Mesenchymal stem cell (in vitro differentiated cells and primary cell): ENCODE measurements around the gene DLGAP1.

Source experiments
- DNase-seq: peaks from one replicate; pipeline ENCODE4 v3.0.0-alpha.2; 2013
- H2AFZ ChIP-seq: one replicate; pipeline ENCODE4 v1.6.1; 2013; ENCODE audit warnings: low read depth, mild to moderate bottlenecking, control low read depth, inconsistent platforms, low read length, moderate library complexity
- H2AK5ac ChIP-seq: 2 replicates; pipeline ENCODE4 v1.6.1; 2013; ENCODE audit warnings: low read length, moderate library complexity, mild to moderate bottlenecking, inconsistent platforms; ENCODE audit not compliant: severe bottlenecking
- H2BK120ac ChIP-seq: one replicate; pipeline ENCODE4 v1.6.1; 2013; ENCODE audit warnings: low read depth, mild to moderate bottlenecking, inconsistent platforms, low read length, moderate library complexity
- H2BK12ac ChIP-seq, 2 experiments: one replicate each; pipeline ENCODE4 v1.6.1; 2013; ENCODE audit warnings: inconsistent platforms in 2 of 2, low read length in 2 of 2, mild to moderate bottlenecking in 2 of 2, moderate library complexity in 2 of 2, control low read depth in 1 of 2
- H2BK15ac ChIP-seq: one replicate; pipeline ENCODE4 v1.6.1; 2013; ENCODE audit warnings: mild to moderate bottlenecking, low read depth, inconsistent platforms; ENCODE audit not compliant: poor library complexity, severe bottlenecking
- H2BK5ac ChIP-seq: 2 replicates; pipeline ENCODE4 v1.6.1; 2013; ENCODE audit warnings: low read depth, mild to moderate bottlenecking, low read length, control low read depth, inconsistent platforms; ENCODE audit not compliant: poor library complexity, severe bottlenecking
- H3K14ac ChIP-seq, 2 experiments: one replicate each; pipeline ENCODE4 v1.6.1; 2013; ENCODE audit warnings: inconsistent platforms in 2 of 2, low read length in 2 of 2, control low read depth in 1 of 2, mild to moderate bottlenecking in 1 of 2, moderate library complexity in 1 of 2
- H3K18ac ChIP-seq, 2 experiments: one replicate each; pipeline ENCODE4 v1.6.1; 2013; ENCODE audit warnings: inconsistent platforms in 2 of 2, low read length in 2 of 2, control low read depth in 1 of 2, low read depth in 1 of 2, mild to moderate bottlenecking in 1 of 2
- H3K23ac ChIP-seq, 2 experiments: one replicate each; pipeline ENCODE4 v1.6.1; 2013; ENCODE audit warnings: inconsistent platforms in 2 of 2, low read length in 2 of 2, mild to moderate bottlenecking in 2 of 2, moderate library complexity in 2 of 2, control low read depth in 1 of 2
- H3K27ac ChIP-seq: 2 replicates; pipeline ENCODE4 v1.5.1; 2013; ENCODE audit warnings: mild to moderate bottlenecking, moderate library complexity, low read length, control low read depth, inconsistent platforms; ENCODE audit not compliant: poor library complexity, severe bottlenecking
- H3K27me3 ChIP-seq, 2 experiments: 2 replicates each; pipeline versions ENCODE4 v1.6.1 to v1.7.0; 2013; ENCODE audit warnings: low read length in 2 of 2, mild to moderate bottlenecking in 2 of 2, moderate library complexity in 2 of 2, control low read depth in 1 of 2, inconsistent platforms in 1 of 2; ENCODE audit not compliant: control insufficient read depth in 1 of 2, insufficient read depth in 1 of 2
- H3K36me3 ChIP-seq, 2 experiments: 2 replicates each; pipeline versions ENCODE4 v1.6.1 to v1.7.0; 2013; ENCODE audit warnings: low read length in 2 of 2, control low read depth in 1 of 2, inconsistent platforms in 1 of 2, low read depth in 1 of 2, mild to moderate bottlenecking in 1 of 2; ENCODE audit not compliant: insufficient read depth in 2 of 2, control insufficient read depth in 1 of 2
- H3K4ac ChIP-seq, 2 experiments: one replicate each; pipeline ENCODE4 v1.6.1; 2013; ENCODE audit warnings: inconsistent platforms in 2 of 2, low read length in 2 of 2, mild to moderate bottlenecking in 2 of 2, moderate library complexity in 2 of 2, control low read depth in 1 of 2, low read depth in 1 of 2
- H3K4me1 ChIP-seq: 2 replicates; pipeline ENCODE4 v1.6.1; 2013; ENCODE audit warnings: low read depth, low read length, control low read depth; ENCODE audit not compliant: control insufficient read depth, insufficient read depth
- H3K4me2 ChIP-seq: 2 replicates; pipeline ENCODE4 v1.6.1; 2013; ENCODE audit warnings: low read length, mild to moderate bottlenecking, inconsistent platforms; ENCODE audit not compliant: poor library complexity, severe bottlenecking
- H3K4me3 ChIP-seq, 2 experiments: 2 replicates each; pipeline versions ENCODE4 v1.5.1 to v1.7.0; 2013; ENCODE audit warnings: low read length in 2 of 2, mild to moderate bottlenecking in 2 of 2, control low read depth in 1 of 2, low read depth in 1 of 2; ENCODE audit not compliant: insufficient read depth in 1 of 2
- H3K79me1 ChIP-seq: replicated peaks from 2 replicates; pipeline ENCODE4 v1.6.1; 2013; ENCODE audit warnings: mild to moderate bottlenecking, control low read depth, low read length, inconsistent platforms; ENCODE audit not compliant: poor library complexity, severe bottlenecking
- H3K9ac ChIP-seq: 2 replicates; pipeline ENCODE4 v1.7.0; 2013; ENCODE audit warnings: mild to moderate bottlenecking, low read length, moderate library complexity
- H3K9me3 ChIP-seq: 2 replicates; pipeline ENCODE4 v1.7.0; 2013; ENCODE audit warnings: mild to moderate bottlenecking, low read length; ENCODE audit not compliant: control insufficient read depth
- H4K8ac ChIP-seq: one replicate; pipeline ENCODE4 v1.6.1; 2013; ENCODE audit warnings: inconsistent platforms, mild to moderate bottlenecking, low read length, moderate library complexity
- H4K91ac ChIP-seq: one replicate; pipeline ENCODE4 v1.6.1; 2013; ENCODE audit warnings: mild to moderate bottlenecking, low read length, inconsistent platforms
- WGBS: methylation state at CpG from one replicate; pipeline ENCODE4 v1.1.7; 2013; ENCODE audit warnings: mixed read lengths; 5-methylcytosine and 5-hydroxymethylcytosine counted together

The DLGAP1 gene

DNA sequence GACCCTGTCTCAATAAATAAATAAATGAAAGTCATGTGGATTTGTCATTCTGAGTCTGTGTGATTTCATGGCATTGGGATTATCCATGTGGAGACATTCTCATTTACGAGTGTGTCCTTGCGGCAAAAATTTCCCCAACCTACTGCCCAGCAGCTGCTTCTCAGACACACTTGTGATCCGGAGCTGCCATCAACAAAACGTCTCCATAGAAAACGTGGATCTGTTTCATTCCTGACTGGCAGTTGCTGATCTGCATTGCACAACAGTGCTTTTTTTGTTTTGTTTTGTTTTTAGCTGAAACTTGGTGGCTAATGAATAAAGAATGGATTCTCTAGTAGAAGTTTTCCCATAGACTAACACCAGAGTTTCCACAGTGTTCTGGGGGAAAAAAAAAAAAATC is 930.4 kb downstream of the DLGAP1 start:
- Histone ChIP-seq H3K4me2 (no peak overlapping the region), H2BK12ac (no peak overlapping the region), H2AFZ (no peak overlapping the region)

DNA sequence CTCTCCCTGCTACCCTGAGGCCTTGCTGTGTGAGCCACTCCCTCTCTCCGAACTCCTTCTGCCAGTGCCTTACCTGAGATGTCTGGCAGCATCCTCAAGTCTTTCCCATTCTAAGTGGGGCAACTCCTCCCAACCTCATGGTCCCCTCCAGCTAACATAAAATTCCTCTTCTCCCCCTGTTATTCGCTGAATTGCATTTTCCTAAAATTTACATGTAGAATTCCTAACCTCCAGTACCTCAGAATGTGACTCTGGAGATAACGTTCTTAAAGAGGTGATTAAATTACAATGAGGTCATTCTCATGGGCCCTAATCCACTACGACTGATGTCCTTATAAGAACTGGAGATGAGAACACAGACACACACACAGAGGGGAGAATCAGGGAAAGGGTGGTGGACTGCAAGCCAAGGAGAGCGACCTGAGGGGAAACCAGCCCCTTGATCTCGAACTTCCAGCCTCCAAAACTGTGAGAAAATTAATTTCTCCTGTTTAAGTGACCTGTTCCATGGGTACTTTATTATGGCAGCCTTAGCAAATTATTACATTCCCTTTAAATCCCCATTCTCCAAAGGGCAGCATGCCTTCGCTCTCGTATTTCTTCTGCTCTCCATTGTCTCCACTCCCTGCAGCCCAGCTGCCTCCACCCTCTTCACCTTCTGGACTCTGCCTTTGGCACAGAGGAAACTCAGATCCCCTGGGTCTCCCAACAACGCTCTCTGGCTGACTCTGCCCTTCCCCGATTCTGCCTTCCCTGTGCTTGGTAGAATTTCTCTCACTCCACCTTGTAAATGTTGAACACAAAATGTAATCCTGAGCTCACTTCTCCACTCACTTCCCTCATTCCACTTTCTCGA is 934.6 kb downstream of the DLGAP1 start:
- H3K79me1 ChIP-seq = no peaks in the 10 kb centered on the region
- no peaks in the 10 kb centered on the region for H3K27me3 ChIP-seq
- H3K4me2 ChIP-seq = no peak overlapping the region
- H3K9ac ChIP-seq = no peak overlapping the region
- no peak overlapping the region for H3K14ac ChIP-seq
- no peaks in the 10 kb centered on the region for H3K36me3 ChIP-seq
- no peak overlapping the region for H3K4me3 ChIP-seq
- peaks cover 5% of the 10 kb centered on the region for H3K9me3 ChIP-seq
- H3K4me1 ChIP-seq = no peaks in the 10 kb centered on the region
- no peak for DNase-seq
- H3K4ac ChIP-seq = no peak overlapping the region
- 68% methylated on average over 7 of the region's 11 CpGs for WGBS
- no peak overlapping the region for H2AFZ ChIP-seq
- H4K8ac ChIP-seq = no peak overlapping the region
- no peak overlapping the region for H2BK12ac ChIP-seq
- H3K27ac ChIP-seq = no peak overlapping the region
- no peak overlapping the region for H2BK15ac ChIP-seq
- H2BK120ac ChIP-seq = no peak overlapping the region
- H4K91ac ChIP-seq = no peak overlapping the region
- no peak overlapping the region for H2BK5ac ChIP-seq
- H2AK5ac ChIP-seq = no peak overlapping the region
- H3K23ac ChIP-seq = no peak overlapping the region
- H3K18ac ChIP-seq = no peak overlapping the region

More for the DNA sequence above, 930.4 kb downstream of the DLGAP1 start:
- Histone ChIP-seq H3K4me3 (no peak overlapping the region), H3K36me3 (no peaks in the 10 kb centered on the region), H3K14ac (no peak overlapping the region), H3K9ac (no peak overlapping the region), H2BK15ac (no peak overlapping the region), H2AK5ac (no peak overlapping the region), H2BK5ac (no peak overlapping the region), H3K4me1 (peaks cover 5% of the 10 kb centered on the region), H4K91ac (no peak overlapping the region), H2BK120ac (no peak overlapping the region), H3K27me3 (no peaks in the 10 kb centered on the region), H3K79me1 (no peaks in the 10 kb centered on the region), H3K9me3 (peaks cover 5% of the 10 kb centered on the region), H3K4ac (no peak overlapping the region), H4K8ac (no peak overlapping the region), H3K27ac (no peak overlapping the region), H3K18ac (no peak overlapping the region), H3K23ac (no peak overlapping the region)
- DNase-seq = no peak
- 97% methylated on average over 5 of the region's 5 CpGs for WGBS

- WGBS = 92% methylated on average over 15 of the region's 15 CpGs
These were observed 940.5 kb downstream of the DLGAP1 start for GRCh38 chr18:3514312-3515216.

GRCh38 chr18:3513481-3513880 is 941.6 kb downstream of the DLGAP1 start:
- H3K4me3 ChIP-seq = no peak overlapping the region
- H4K8ac ChIP-seq = no peak overlapping the region
- H2AFZ ChIP-seq = no peak overlapping the region
- no peaks in the 10 kb centered on the region for H3K36me3 ChIP-seq
- H2AK5ac ChIP-seq = no peak overlapping the region
- H3K27me3 ChIP-seq = no peaks in the 10 kb centered on the region
- no peak overlapping the region for H2BK120ac ChIP-seq
- DNase-seq = no peak
- H3K9me3 ChIP-seq = no peaks in the 10 kb centered on the region
- H3K27ac ChIP-seq = no peak overlapping the region
- no peak overlapping the region for H3K14ac ChIP-seq
- H3K4ac ChIP-seq = no peak overlapping the region
- no peak overlapping the region for H3K9ac ChIP-seq
- H4K91ac ChIP-seq = no peak overlapping the region
- no peak overlapping the region for H2BK12ac ChIP-seq
- no peak overlapping the region for H3K18ac ChIP-seq
- no peak overlapping the region for H2BK5ac ChIP-seq
- H3K79me1 ChIP-seq = no peaks in the 10 kb centered on the region
- H3K4me1 ChIP-seq = peaks cover 1% of the 10 kb centered on the region
- no peak overlapping the region for H3K23ac ChIP-seq
- H2BK15ac ChIP-seq = no peak overlapping the region
- 91% methylated on average over 1 of the region's 1 CpG for WGBS
- no peak overlapping the region for H3K4me2 ChIP-seq

More at GRCh38 chr18:3514312-3515216, 940.5 kb downstream of the DLGAP1 start:
- Histone ChIP-seq H3K9me3 (no peaks in the 10 kb centered on the region), H3K4me3 (no peak overlapping the region), H4K8ac (no peak overlapping the region), H3K36me3 (no peaks in the 10 kb centered on the region), H2BK12ac (no peak overlapping the region), H2AFZ (no peak overlapping the region), H3K4me2 (no peak overlapping the region), H3K23ac (no peak overlapping the region), H3K18ac (no peak overlapping the region), H3K79me1 (no peaks in the 10 kb centered on the region), H2BK120ac (no peak overlapping the region), H4K91ac (no peak overlapping the region), H2AK5ac (no peak overlapping the region), H3K4ac (no peak overlapping the region), H3K27ac (no peak overlapping the region), H3K14ac (no peak overlapping the region), H2BK5ac (no peak overlapping the region), H3K4me1 (peaks cover 1% of the 10 kb centered on the region), H3K9ac (no peak overlapping the region), H3K27me3 (no peaks in the 10 kb centered on the region), H2BK15ac (no peak overlapping the region)
- DNase-seq = no peak
